Measurements from ENCODE around the gene LEUTX.

Gene LEUTX

GRCh38 chr19:39825093-39825463, 46.4 kb downstream of the LEUTX start:
- Histone ChIP-seq H3K9ac (ENCODE audit: low read depth, low read length) (no peak overlapping the region), H3K4me2 (ENCODE audit: low read length) (peak overlapping the region; percentile 93), H3K36me3 (ENCODE audit: insufficient read depth, low read length) (peaks cover 32% of the 10 kb centered on the region), H3K27me3 (ENCODE audit: control insufficient read depth, insufficient read depth, low read length) (no peaks in the 10 kb centered on the region), H3K4me3 (ENCODE audit: low read length) (no peak overlapping the region), H3K9me3 (replicated peaks; ENCODE audit: low read length) (no peaks in the 10 kb centered on the region), H3K4me1 (ENCODE audit: control insufficient read depth, insufficient read depth, low read length) (peaks cover 11% of the 10 kb centered on the region)

GRCh38 chr19:39825531-39826076, 47.0 kb downstream of the LEUTX start:
- H3K4me1 ChIP-seq (ENCODE audit: control insufficient read depth, insufficient read depth, low read length): peaks cover 11% of the 10 kb centered on the region
- no peak overlapping the region for H3K4me3 ChIP-seq (ENCODE audit: low read length)
- H3K27me3 ChIP-seq (ENCODE audit: control insufficient read depth, insufficient read depth, low read length): no peaks in the 10 kb centered on the region
- no peak overlapping the region for H3K9ac ChIP-seq (ENCODE audit: low read depth, low read length)
- no peaks in the 10 kb centered on the region for H3K9me3 ChIP-seq (replicated peaks; ENCODE audit: low read length)
- H3K4me2 ChIP-seq (ENCODE audit: low read length): no peak overlapping the region
- peaks cover 37% of the 10 kb centered on the region for H3K36me3 ChIP-seq (ENCODE audit: insufficient read depth, low read length)

- Histone ChIP-seq H3K9ac (ENCODE audit: low read depth, low read length) (no peak overlapping the region), H3K4me2 (ENCODE audit: low read length) (no peak overlapping the region), H3K36me3 (ENCODE audit: insufficient read depth, low read length) (peaks cover 46% of the 10 kb centered on the region), H3K4me1 (ENCODE audit: control insufficient read depth, insufficient read depth, low read length) (peaks cover 11% of the 10 kb centered on the region), H3K4me3 (ENCODE audit: low read length) (no peak overlapping the region), H3K9me3 (replicated peaks; ENCODE audit: low read length) (no peaks in the 10 kb centered on the region), H3K27me3 (ENCODE audit: control insufficient read depth, insufficient read depth, low read length) (no peaks in the 10 kb centered on the region)
These were observed 47.8 kb downstream of the LEUTX start for GRCh38 chr19:39826311-39826945.

- H3K4me2 ChIP-seq (ENCODE audit: low read length): no peak overlapping the region
- H3K9ac ChIP-seq (ENCODE audit: low read depth, low read length): no peak overlapping the region
- no peak overlapping the region for H3K4me3 ChIP-seq (ENCODE audit: low read length)
- H3K4me1 ChIP-seq (ENCODE audit: control insufficient read depth, insufficient read depth, low read length): peaks cover 15% of the 10 kb centered on the region
- H3K36me3 ChIP-seq (ENCODE audit: insufficient read depth, low read length): peaks cover 46% of the 10 kb centered on the region
- H3K9me3 ChIP-seq (replicated peaks; ENCODE audit: low read length): no peaks in the 10 kb centered on the region
- H3K27me3 ChIP-seq (ENCODE audit: control insufficient read depth, insufficient read depth, low read length): no peaks in the 10 kb centered on the region
These were observed 48.6 kb downstream of the LEUTX start for GRCh38 chr19:39827216-39827615.

GRCh38 chr19:39828015-39828653, 49.5 kb downstream of the LEUTX start:
- H3K9ac ChIP-seq (ENCODE audit: low read depth, low read length): no peak overlapping the region
- no peak overlapping the region for H3K4me2 ChIP-seq (ENCODE audit: low read length)
- H3K27me3 ChIP-seq (ENCODE audit: control insufficient read depth, insufficient read depth, low read length): no peaks in the 10 kb centered on the region
- H3K9me3 ChIP-seq (replicated peaks; ENCODE audit: low read length): no peaks in the 10 kb centered on the region
- peaks cover 44% of the 10 kb centered on the region for H3K36me3 ChIP-seq (ENCODE audit: insufficient read depth, low read length)
- H3K4me1 ChIP-seq (ENCODE audit: control insufficient read depth, insufficient read depth, low read length): peaks cover 20% of the 10 kb centered on the region
- no peak overlapping the region for H3K4me3 ChIP-seq (ENCODE audit: low read length)

- no peaks in the 10 kb centered on the region for H3K9me3 ChIP-seq (replicated peaks; ENCODE audit: low read length)
- peaks cover 44% of the 10 kb centered on the region for H3K36me3 ChIP-seq (ENCODE audit: insufficient read depth, low read length)
- H3K9ac ChIP-seq (ENCODE audit: low read depth, low read length): no peak overlapping the region
- no peak overlapping the region for H3K4me3 ChIP-seq (ENCODE audit: low read length)
- H3K27me3 ChIP-seq (ENCODE audit: control insufficient read depth, insufficient read depth, low read length): no peaks in the 10 kb centered on the region
- peaks cover 17% of the 10 kb centered on the region for H3K4me1 ChIP-seq (ENCODE audit: control insufficient read depth, insufficient read depth, low read length)
- H3K4me2 ChIP-seq (ENCODE audit: low read length): no peak overlapping the region
These were observed 50.0 kb downstream of the LEUTX start for GRCh38 chr19:39828654-39829032.

GRCh38 chr19:39829702-39830275, 51.1 kb downstream of the LEUTX start:
- Histone ChIP-seq H3K9ac (ENCODE audit: low read depth, low read length) (no peak overlapping the region), H3K4me1 (ENCODE audit: control insufficient read depth, insufficient read depth, low read length) (peaks cover 17% of the 10 kb centered on the region), H3K36me3 (ENCODE audit: insufficient read depth, low read length) (peaks cover 49% of the 10 kb centered on the region)

GRCh38 chr19:39830406-39830805, 51.8 kb downstream of the LEUTX start:
- H3K36me3 ChIP-seq (ENCODE audit: insufficient read depth, low read length): peaks cover 49% of the 10 kb centered on the region

More at GRCh38 chr19:39829702-39830275, 51.1 kb downstream of the LEUTX start:
- H3K4me3 ChIP-seq (ENCODE audit: low read length): no peak overlapping the region
- no peaks in the 10 kb centered on the region for H3K27me3 ChIP-seq (ENCODE audit: control insufficient read depth, insufficient read depth, low read length)
- H3K9me3 ChIP-seq (replicated peaks; ENCODE audit: low read length): no peaks in the 10 kb centered on the region
- H3K4me2 ChIP-seq (ENCODE audit: low read length): no peak overlapping the region

GRCh38 chr19:39830847-39831246, 52.2 kb downstream of the LEUTX start:
- peaks cover 46% of the 10 kb centered on the region for H3K36me3 ChIP-seq (ENCODE audit: insufficient read depth, low read length)
- H3K27me3 ChIP-seq (ENCODE audit: control insufficient read depth, insufficient read depth, low read length): no peaks in the 10 kb centered on the region
- no peak overlapping the region for H3K4me2 ChIP-seq (ENCODE audit: low read length)
- peaks cover 13% of the 10 kb centered on the region for H3K4me1 ChIP-seq (ENCODE audit: control insufficient read depth, insufficient read depth, low read length)
- no peak overlapping the region for H3K9ac ChIP-seq (ENCODE audit: low read depth, low read length)
- H3K9me3 ChIP-seq (replicated peaks; ENCODE audit: low read length): no peaks in the 10 kb centered on the region
- no peak overlapping the region for H3K4me3 ChIP-seq (ENCODE audit: low read length)

More at GRCh38 chr19:39830406-39830805, 51.8 kb downstream of the LEUTX start:
- no peak overlapping the region for H3K9ac ChIP-seq (ENCODE audit: low read depth, low read length)
- H3K9me3 ChIP-seq (replicated peaks; ENCODE audit: low read length): no peaks in the 10 kb centered on the region
- peaks cover 13% of the 10 kb centered on the region for H3K4me1 ChIP-seq (ENCODE audit: control insufficient read depth, insufficient read depth, low read length)
- no peaks in the 10 kb centered on the region for H3K27me3 ChIP-seq (ENCODE audit: control insufficient read depth, insufficient read depth, low read length)
- H3K4me2 ChIP-seq (ENCODE audit: low read length): no peak overlapping the region
- no peak overlapping the region for H3K4me3 ChIP-seq (ENCODE audit: low read length)

- no peak overlapping the region for H3K9ac ChIP-seq (ENCODE audit: low read depth, low read length)
- H3K4me1 ChIP-seq (ENCODE audit: control insufficient read depth, insufficient read depth, low read length): peaks cover 13% of the 10 kb centered on the region
- H3K36me3 ChIP-seq (ENCODE audit: insufficient read depth, low read length): peaks cover 49% of the 10 kb centered on the region
- no peak overlapping the region for H3K4me3 ChIP-seq (ENCODE audit: low read length)
- H3K4me2 ChIP-seq (ENCODE audit: low read length): peak overlapping the region; percentile 86
- H3K27me3 ChIP-seq (ENCODE audit: control insufficient read depth, insufficient read depth, low read length): no peaks in the 10 kb centered on the region
- H3K9me3 ChIP-seq (replicated peaks; ENCODE audit: low read length): no peaks in the 10 kb centered on the region
These were observed 53.0 kb downstream of the LEUTX start for GRCh38 chr19:39831679-39832078.

GRCh38 chr19:39832341-39833083, 53.9 kb downstream of the LEUTX start:
- no peaks in the 10 kb centered on the region for H3K27me3 ChIP-seq (ENCODE audit: control insufficient read depth, insufficient read depth, low read length)
- H3K4me3 ChIP-seq (ENCODE audit: low read length): peak overlapping the region; percentile 86
- no peaks in the 10 kb centered on the region for H3K9me3 ChIP-seq (replicated peaks; ENCODE audit: low read length)
- peaks cover 54% of the 10 kb centered on the region for H3K36me3 ChIP-seq (ENCODE audit: insufficient read depth, low read length)
- peaks cover 13% of the 10 kb centered on the region for H3K4me1 ChIP-seq (ENCODE audit: control insufficient read depth, insufficient read depth, low read length)
- H3K4me2 ChIP-seq (ENCODE audit: low read length): peak overlapping the region; percentile 86
- H3K9ac ChIP-seq (ENCODE audit: low read depth, low read length): peak overlapping the region; percentile 86

Measured in skeletal muscle satellite cell (primary cell).